IMR-90 (cell line): ENCODE measurements around the gene SERPINB10. TPM values are rescaled to one million over a fixed set of nuclear protein-coding genes. Genes with fewer than 3 reads are reported as not detected.

ENCODE experiments used
- ATAC-seq: fragments of 200-7000 bp; cut with Tn5 transposase; 2 replicates; pipeline ENCODE4 v1.9.1; 2020; ENCODE audit warnings: low read depth, mild to moderate bottlenecking, moderate library complexity
- BruUV-seq: library from RNA; stranded (reverse); fragments of 400-500 nt; replicated peaks from 2 replicates; lab custom pipeline; 2021; lab: Mats Ljungman, UMichigan
- CTCF ChIA-PET: fragments of 300-600 bp; formaldehyde crosslinking; extraction: SDS; loops from one replicate; lab custom pipeline; 2021; ENCODE audit warnings: antibody characterized with exemption; lab: Yijun Ruan, JAX
- POLR2A ChIA-PET: fragments of 300-600 bp; sonication (Branson Sonifier 250); formaldehyde crosslinking; loops from one replicate; lab custom pipeline; 2022; ENCODE audit warnings: antibody characterized with exemption; ENCODE audit not compliant: unreplicated experiment; lab: Charles Lee
- DNase-seq: peaks from one replicate; pipeline ENCODE4 v3.0.0; 2013
- H2AFZ ChIP-seq: replicated peaks from 2 replicates; pipeline ENCODE3; 2013; ENCODE audit warnings: low read length, mild to moderate bottlenecking; ENCODE audit not compliant: poor library complexity
- H2AK5ac ChIP-seq: 2 replicates; pipeline ENCODE4 v1.6.1; 2013; ENCODE audit warnings: low read depth, low read length, inconsistent platforms
- H2AK9ac ChIP-seq: replicated peaks from 2 replicates; pipeline ENCODE3; 2013; ENCODE audit warnings: mild to moderate bottlenecking, low read depth, low read length, moderate library complexity; ENCODE audit not compliant: poor library complexity
- H2BK120ac ChIP-seq: 2 replicates; pipeline ENCODE4 v1.6.1; 2013; ENCODE audit warnings: low read depth, low read length, inconsistent platforms
- H2BK15ac ChIP-seq: 3 replicates; pipeline ENCODE4 v1.6.1; 2013; ENCODE audit warnings: low read depth, low read length, inconsistent platforms
- H2BK20ac ChIP-seq: 2 replicates; pipeline ENCODE4 v1.6.1; 2013; ENCODE audit warnings: low read depth, mild to moderate bottlenecking, inconsistent platforms, low read length, moderate library complexity
- H2BK5ac ChIP-seq: 2 replicates; pipeline ENCODE4 v1.6.1; 2013; ENCODE audit warnings: mild to moderate bottlenecking, low read depth, low read length, inconsistent platforms; ENCODE audit not compliant: poor library complexity, severe bottlenecking
- H3K14ac ChIP-seq: replicated peaks from 2 replicates; pipeline ENCODE4 v1.6.1; 2013; ENCODE audit warnings: low read depth, low read length, inconsistent platforms
- H3K18ac ChIP-seq: 2 replicates; pipeline ENCODE4 v1.6.1; 2013; ENCODE audit warnings: low read depth, low read length, control low read depth
- H3K23ac ChIP-seq: 2 replicates; pipeline ENCODE4 v1.6.1; 2013; ENCODE audit warnings: low read depth, low read length, inconsistent platforms
- H3K27ac ChIP-seq: 2 replicates; pipeline ENCODE4 v1.5.1; 2013; ENCODE audit warnings: mild to moderate bottlenecking, control low read depth, low read length; ENCODE audit not compliant: insufficient read depth
- H3K27me3 ChIP-seq: 2 replicates; pipeline ENCODE4 v1.6.1; 2013; ENCODE audit warnings: low read length; ENCODE audit not compliant: control insufficient read depth, insufficient read depth
- H3K36me3 ChIP-seq: 2 replicates; pipeline ENCODE4 v1.6.1; 2013; ENCODE audit warnings: low read length, mixed read lengths; ENCODE audit not compliant: control insufficient read depth, insufficient read depth
- H3K4ac ChIP-seq: 2 replicates; pipeline ENCODE4 v1.6.1; 2013; ENCODE audit warnings: low read depth, low read length, inconsistent platforms
- H3K4me1 ChIP-seq: 2 replicates; pipeline ENCODE4 v1.6.1; 2013; ENCODE audit warnings: low read length, mixed read lengths; ENCODE audit not compliant: control insufficient read depth, insufficient read depth
- H3K4me2 ChIP-seq: 2 replicates; pipeline ENCODE4 v1.6.1; 2013; ENCODE audit warnings: low read depth, mild to moderate bottlenecking, control low read depth, low read length, moderate library complexity
- H3K4me3 ChIP-seq: 2 replicates; pipeline ENCODE4 v1.5.1; 2013; ENCODE audit warnings: low read depth, mild to moderate bottlenecking, control low read depth, low read length, moderate library complexity; ENCODE audit not compliant: insufficient read depth
- H3K56ac ChIP-seq: 2 replicates; pipeline ENCODE4 v1.6.1; 2013; ENCODE audit warnings: low read length, inconsistent platforms; ENCODE audit not compliant: insufficient read depth; ENCODE audit errors: extremely low read depth
- H3K79me1 ChIP-seq, 2 experiments: 2 replicates each; pipeline ENCODE4 v1.6.1; 2013; ENCODE audit warnings: low read length in 2 of 2, inconsistent platforms in 1 of 2, low read depth in 1 of 2
- H3K9ac ChIP-seq: 2 replicates; pipeline ENCODE4 v1.6.1; 2013; ENCODE audit warnings: low read depth, low read length, control low read depth
- H3K9me1 ChIP-seq: 2 replicates; pipeline ENCODE4 v1.6.1; 2013; ENCODE audit warnings: low read length, inconsistent platforms; ENCODE audit not compliant: insufficient read depth
- H3K9me3 ChIP-seq: 2 replicates; pipeline ENCODE4 v1.6.1; 2013; ENCODE audit warnings: low read length; ENCODE audit not compliant: control insufficient read depth, insufficient read depth
- H4K20me1 ChIP-seq: 2 replicates; pipeline ENCODE4 v1.6.1; 2013; ENCODE audit warnings: low read length, inconsistent platforms; ENCODE audit not compliant: insufficient read depth
- H4K5ac ChIP-seq: 2 replicates; pipeline ENCODE4 v1.6.1; 2013; ENCODE audit warnings: mild to moderate bottlenecking, low read depth, low read length, control low read depth
- H4K8ac ChIP-seq, 2 experiments: 2 replicates each; pipeline ENCODE4 v1.6.1; 2013; ENCODE audit warnings: low read depth in 2 of 2, low read length in 2 of 2, control low read depth in 1 of 2, inconsistent platforms in 1 of 2
- H4K91ac ChIP-seq: 2 replicates; pipeline ENCODE4 v1.6.1; 2013; ENCODE audit warnings: low read depth, low read length, inconsistent platforms; ENCODE audit not compliant: insufficient read depth
- BHLHE40 ChIP-seq: fragments of 150-350 bp; IDR thresholded peaks from 2 replicates; pipeline ENCODE4 v1.6.1; 2016; ENCODE audit warnings: mild to moderate bottlenecking, low read depth, low read length
- CTCF ChIP-seq: conservative IDR thresholded peaks from 2 replicates; pipeline ENCODE4 v1.5.1; 2012; ENCODE audit warnings: mild to moderate bottlenecking, low read depth, low read length, improper control_type of control experiment
- ELK1 ChIP-seq: fragments of 150-350 bp; IDR thresholded peaks from 2 replicates; pipeline ENCODE4 v1.6.1; 2016; ENCODE audit warnings: low read depth, mild to moderate bottlenecking, low read length, moderate library complexity, borderline replicate concordance
- MAFK ChIP-seq: IDR thresholded peaks from 2 replicates; pipeline ENCODE4 v1.6.1; 2012; ENCODE audit warnings: low read depth, low read length, improper control_type of control experiment
- MAZ ChIP-seq: IDR thresholded peaks from 2 replicates; pipeline ENCODE4 v1.6.1; 2012; ENCODE audit warnings: low read depth, mild to moderate bottlenecking, low read length, improper control_type of control experiment, moderate library complexity, borderline replicate concordance
- MXI1 ChIP-seq: IDR thresholded peaks from 2 replicates; pipeline ENCODE4 v1.6.1; 2012; ENCODE audit warnings: low read depth, mild to moderate bottlenecking, low read length, moderate library complexity, borderline replicate concordance
- RAD21 ChIP-seq: IDR thresholded peaks from 2 replicates; pipeline ENCODE4 v1.6.1; 2012; ENCODE audit warnings: low read length, improper control_type of control experiment
- RCOR1 ChIP-seq: IDR thresholded peaks from 2 replicates; pipeline ENCODE4 v1.6.1; 2012; ENCODE audit warnings: mild to moderate bottlenecking, low read length, improper control_type of control experiment; ENCODE audit not compliant: insufficient replicate concordance
- SMC3 ChIP-seq: fragments of 150-350 bp; IDR thresholded peaks from 2 replicates; pipeline ENCODE4 v1.6.1; 2016; ENCODE audit warnings: low read depth, mild to moderate bottlenecking, antibody characterized with exemption, low read length, moderate library complexity
- WGBS, 2 experiments: methylation state at CpG; one replicate each; pipeline versions ENCODE4 v1.1.5 to v1.1.7; 2013; ENCODE audit warnings: missing lambda C conversion rate in 2 of 2; ENCODE audit not compliant: insufficient read length in 1 of 2; ENCODE audit errors: extremely low coverage in 2 of 2; 5-methylcytosine and 5-hydroxymethylcytosine counted together
- dilution Hi-C: fragments of 300-500 bp; cut with HindIII; formaldehyde crosslinking; loops from one replicate; pipeline ENCODE4 v1.14.3; 2018; ENCODE audit warnings: low sequenced_read_pairs; ENCODE audit not compliant: unreplicated experiment
- in situ Hi-C: fragments of 300-500 bp; cut with MboI; formaldehyde crosslinking; loops from 3 replicates; pipeline ENCODE4 v1.14.3; 2019; ENCODE audit warnings: low sequenced_read_pairs, inconsistent platforms, mixed read lengths
- intact Hi-C: fragments of 100-400 bp; cut with micrococcal nuclease; formaldehyde crosslinking; loops from 2 replicates; pipeline ENCODE4 v1.10.0; 2022
- polyA plus RNA-seq, 3 experiments: library from polyadenylated mRNA; depleted of rRNA; stranded (reverse); fragments of >200 nt; gene quantifications; 2 replicates each; pipeline ENCODE4 v1.2.3, GENCODE V29; 2012; ENCODE audit warnings: low replicate concordance in 1 of 3
- total RNA-seq: library from RNA; depleted of rRNA; stranded (reverse); fragments of >200 nt; gene quantifications from 2 replicates; pipeline ENCODE4 v1.2.3, GENCODE V29; 2012

SERPINB10 gene
- total and polyA plus RNA-seq, 2 of the 4 experiments (the other 2 are of a cell fraction) = not detected

GRCh38 chr18:63922049-63922448, 14.3 kb downstream of the SERPINB10 start:
- Histone ChIP-seq H2BK5ac (no peak overlapping the region), H4K20me1 (no peaks in the 10 kb centered on the region), H3K4me1 (no peaks in the 10 kb centered on the region), H3K27ac (no peak overlapping the region), H3K56ac (no peak overlapping the region), H3K27me3 (peaks cover 5% of the 10 kb centered on the region; the same call in 1 of the 2 replicates), H3K4me3 (no peak overlapping the region), H3K4ac (no peak overlapping the region), H2BK120ac (no peak overlapping the region), H3K79me1 (no peaks in the 10 kb centered on the region), H2AFZ (no peak overlapping the region), H3K9me1 (no peaks in the 10 kb centered on the region), H3K9ac (no peak overlapping the region), H4K91ac (no peak overlapping the region), H3K36me3 (no peaks in the 10 kb centered on the region), H2BK15ac (no peak overlapping the region), H4K5ac (no peak overlapping the region), H3K4me2 (no peak overlapping the region), H3K18ac (no peak overlapping the region), H2AK9ac (no peak overlapping the region), H4K8ac (no peak overlapping the region), H3K9me3 (no peaks in the 10 kb centered on the region), H3K23ac (no peak overlapping the region), H2BK20ac (no peak overlapping the region), H2AK5ac (no peak overlapping the region), H3K14ac (no peak overlapping the region)
- dilution Hi-C loops (no loop called here), in situ Hi-C loops (no loop called here), intact Hi-C loops (no loop called here)
- ATAC-seq = no peak
- TF ChIP-seq MAZ (no peak), MXI1 (no peak), SMC3 (no peak), MAFK (no peak), BHLHE40 (no peak), ELK1 (no peak), CTCF (no peak), RAD21 (no peak), RCOR1 (no peak)
- no peak for DNase-seq
- ChIA-PET POLR2A (no interaction called here), CTCF (interaction anchor here (0.8 to 1.0 kb wide), 2 partner anchors 14 to 54 kb away, joined by 3 to 5 read pairs; no protein-coding TSS in a partner anchor)
- no TSS peak for BruUV-seq
- WGBS, 2 experiments = no CpG with 5 or more reads among the region's 2 CpGs
